Measurements from ENCODE around the gene NIPAL1.

Gene NIPAL1

GRCh38 chr4:48068182-48068581 lies 51.6 kb downstream of the NIPAL1 start:
- no peak for DNase-seq

GRCh38 chr4:48069026-48069425 lies 52.5 kb downstream of the NIPAL1 start:
- DNase-seq: no peak

GRCh38 chr4:48071191-48071590 lies 54.6 kb downstream of the NIPAL1 start:
- DNase-seq: no peak

- no peak for DNase-seq
These were observed 57.1 kb downstream of the NIPAL1 start for GRCh38 chr4:48073567-48074103.

GRCh38 chr4:48074657-48075056 lies 58.1 kb downstream of the NIPAL1 start:
- no peak for DNase-seq

- DNase-seq: no peak
These were observed 61.9 kb downstream of the NIPAL1 start for GRCh38 chr4:48078425-48078824.

- no peak for DNase-seq
These were observed 62.5 kb downstream of the NIPAL1 start for GRCh38 chr4:48078862-48079655.

GRCh38 chr4:48079972-48080391 lies 63.4 kb downstream of the NIPAL1 start:
- DNase-seq: no peak

- no peak for DNase-seq
These were observed 64.6 kb downstream of the NIPAL1 start for GRCh38 chr4:48081196-48081595.

- DNase-seq: no peak
These were observed 66.4 kb downstream of the NIPAL1 start for GRCh38 chr4:48082956-48083355.

- DNase-seq: no peak
These were observed 69.4 kb downstream of the NIPAL1 start for GRCh38 chr4:48085821-48086589.
